OCI-LY7 (cell line): ENCODE measurements around the gene ZDHHC11B. TPM values are rescaled to one million over a fixed set of nuclear protein-coding genes. Genes with fewer than 3 reads are reported as not detected.
"Not testable (repeated sequence)": the region's sequence is repeated elsewhere in the genome, so short reads cannot be mapped to it uniquely, and the experiment has no call there.

Experiments
- Bru-seq: library from RNA; stranded (reverse); fragments of 400-500 nt; gene quantifications from one replicate; lab custom pipeline; 2021; lab: Mats Ljungman, UMichigan
- BruChase-seq, 2 experiments: library from RNA; stranded (reverse); fragments of 400-500 nt; gene quantifications; one replicate each; lab custom pipeline; 2021; lab: Mats Ljungman, UMichigan
- BruUV-seq: library from RNA; stranded (reverse); fragments of 400-500 nt; replicated peaks from 2 replicates; lab custom pipeline; 2021; lab: Mats Ljungman, UMichigan
- CTCF ChIA-PET: fragments of 300-600 bp; sonication (Branson Sonifier 250); formaldehyde crosslinking; loops from one replicate; lab custom pipeline; 2022; ENCODE audit warnings: antibody characterized with exemption; ENCODE audit not compliant: unreplicated experiment; lab: Charles Lee
- POLR2A ChIA-PET: fragments of 300-600 bp; sonication (Branson Sonifier 250); formaldehyde crosslinking; loops from one replicate; lab custom pipeline; 2022; ENCODE audit warnings: antibody characterized with exemption; lab: Charles Lee
- DNase-seq: peaks from one replicate; pipeline ENCODE4 v3.0.0-alpha.2; 2015; ENCODE audit warnings: low spot score
- H2AFZ ChIP-seq: fragments of 200-600 bp; sonication (generic), shearing (Covaris generic); 2 replicates; pipeline ENCODE4 v1.6.1; 2014; ENCODE audit warnings: mild to moderate bottlenecking, antibody characterized with exemption, low read length, moderate library complexity
- H3K27ac ChIP-seq: fragments of 200-600 bp; sonication (generic); 2 replicates; pipeline ENCODE4 v1.5.1; 2014; ENCODE audit warnings: mixed run types, low read depth, mild to moderate bottlenecking, moderate library complexity, low read length, inconsistent platforms; ENCODE audit not compliant: poor library complexity, severe bottlenecking
- H3K36me3 ChIP-seq: fragments of 200-600 bp; sonication (generic); 2 replicates; pipeline ENCODE4 v1.6.1; 2014; ENCODE audit warnings: mild to moderate bottlenecking, antibody characterized with exemption, low read length, moderate library complexity, mixed read lengths; ENCODE audit not compliant: insufficient read depth
- H3K4me1 ChIP-seq: fragments of 200-600 bp; sonication (generic); 2 replicates; pipeline ENCODE4 v1.5.1; 2014; ENCODE audit warnings: mild to moderate bottlenecking, low read length; ENCODE audit not compliant: insufficient read depth, poor library complexity, severe bottlenecking
- H3K4me2 ChIP-seq: fragments of 200-600 bp; sonication (generic); 2 replicates; pipeline ENCODE4 v1.6.1; 2014; ENCODE audit warnings: mild to moderate bottlenecking, low read length
- H3K4me3 ChIP-seq: fragments of 200-600 bp; sonication (generic); 2 replicates; pipeline ENCODE4 v1.5.1; 2014; ENCODE audit warnings: mild to moderate bottlenecking, low read depth, low read length; ENCODE audit not compliant: poor library complexity, severe bottlenecking
- H3K79me2 ChIP-seq: fragments of 200-600 bp; sonication (generic); 2 replicates; pipeline ENCODE4 v1.6.1; 2016; ENCODE audit warnings: low read depth, mild to moderate bottlenecking, low read length, moderate library complexity, mixed read lengths; ENCODE audit not compliant: insufficient read depth
- H3K9me2 ChIP-seq: fragments of 200-600 bp; sonication (generic); 2 replicates; pipeline ENCODE4 v1.6.1; 2016; ENCODE audit warnings: mild to moderate bottlenecking, low read length, mixed read lengths; ENCODE audit not compliant: insufficient read depth
- H3K9me3 ChIP-seq: fragments of 200-600 bp; sonication (generic); 2 replicates; pipeline ENCODE4 v1.6.1; 2014; ENCODE audit warnings: mild to moderate bottlenecking, mixed run types, low read length, mixed read lengths
- H4K20me1 ChIP-seq: fragments of 200-600 bp; sonication (generic); 2 replicates; pipeline ENCODE4 v1.6.1; 2014; ENCODE audit warnings: mild to moderate bottlenecking, antibody characterized with exemption, low read length, moderate library complexity, mixed read lengths; ENCODE audit not compliant: insufficient read depth
- intact Hi-C: fragments of 100-400 bp; cut with micrococcal nuclease; formaldehyde crosslinking; loops from one replicate; pipeline ENCODE4 v1.10.0; 2022; ENCODE audit not compliant: unreplicated experiment
- long read RNA-seq: library from polyadenylated mRNA; stranded (forward); transcript quantifications from one replicate; pipeline ENCODE4 v2.0.0, GENCODE V29; 2022
- total RNA-seq, 2 experiments: library from RNA; depleted of rRNA in 1 of 2; stranded (reverse); fragments of >200 nt in 1 of 2; shearing (Covaris generic) in 1 of 2; gene quantifications; 2 replicates each; pipeline ENCODE4 v1.2.3, GENCODE V29; 2014 to 2022

Gene ZDHHC11B
- total RNA-seq (2014; rRNA removed; shearing (Covaris generic)), result not detected in 2 replicates
- total RNA-seq (2022), result 0.26 and 0.29 TPM in 2 replicates
- percentile 13 among the genes with signal in this experiment for Bru-seq, nascent RNA
- percentile 11 among the genes with signal in this experiment for BruChase-seq, experiment 1, labeled RNA remaining after a 6-hour chase
- BruChase-seq, experiment 2, labeled RNA remaining after a 2-hour chase, result percentile 14 among the genes with signal in this experiment
- long read RNA-seq, result 0 reads

DNA sequence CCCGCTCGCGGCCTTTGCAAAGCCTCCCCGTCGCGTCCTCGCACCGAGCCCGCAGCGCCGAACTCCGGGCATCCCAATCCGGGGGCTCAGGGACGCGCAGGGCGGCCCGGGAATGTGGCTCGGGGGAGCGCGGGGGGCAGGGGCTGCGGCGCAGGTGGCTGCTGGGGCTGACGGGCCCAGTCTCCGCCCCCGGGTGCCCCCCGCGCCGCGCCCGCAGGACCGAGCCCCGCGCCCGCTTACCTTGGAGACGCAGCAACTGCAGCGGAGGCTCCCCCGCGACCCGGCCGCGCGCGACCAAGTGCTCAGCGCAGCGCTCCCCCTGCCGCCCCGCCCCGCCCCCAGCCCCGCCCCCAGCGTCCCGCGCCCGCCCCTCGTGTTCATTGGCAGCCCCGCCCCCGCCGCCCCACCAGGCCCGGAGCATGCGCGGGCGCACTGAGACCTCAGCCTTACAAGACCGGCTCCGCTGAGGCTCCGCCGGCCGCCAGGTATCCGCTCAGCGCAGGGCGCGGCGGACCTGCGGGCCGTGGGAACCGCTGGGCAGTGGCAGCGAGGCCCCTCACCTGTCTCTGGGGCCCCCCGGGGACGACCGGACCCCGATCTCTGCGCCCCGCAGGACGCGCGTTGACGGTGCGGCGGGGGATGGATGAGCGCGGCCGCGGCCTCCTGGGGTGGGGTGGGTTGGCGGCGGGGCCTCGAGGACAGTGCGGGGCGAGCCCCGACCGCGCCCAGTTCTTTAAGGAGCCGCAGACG lies at the start of gene ZDHHC11B:
TSS of gene ZDHHC11B (minus strand) at position 302 of the 750 bp plus-strand sequence. CDS start 17,810 bp downstream, outside the sequence.
- CTCF ChIA-PET, POLR2A ChIA-PET, BruUV-seq, H2AFZ ChIP-seq, H3K9me2 ChIP-seq, H3K27ac ChIP-seq, H3K36me3 ChIP-seq, H3K79me2 ChIP-seq, H3K9me3 ChIP-seq, H4K20me1 ChIP-seq, H3K4me1 ChIP-seq, intact Hi-C loops: not testable (repeated sequence)
- H3K4me2 ChIP-seq, result peak within 1 kb of the TSS; percentile 83
- peak; percentile 75 for DNase-seq
- H3K4me3 ChIP-seq, result peak within 1 kb of the TSS; percentile 66

DNA sequence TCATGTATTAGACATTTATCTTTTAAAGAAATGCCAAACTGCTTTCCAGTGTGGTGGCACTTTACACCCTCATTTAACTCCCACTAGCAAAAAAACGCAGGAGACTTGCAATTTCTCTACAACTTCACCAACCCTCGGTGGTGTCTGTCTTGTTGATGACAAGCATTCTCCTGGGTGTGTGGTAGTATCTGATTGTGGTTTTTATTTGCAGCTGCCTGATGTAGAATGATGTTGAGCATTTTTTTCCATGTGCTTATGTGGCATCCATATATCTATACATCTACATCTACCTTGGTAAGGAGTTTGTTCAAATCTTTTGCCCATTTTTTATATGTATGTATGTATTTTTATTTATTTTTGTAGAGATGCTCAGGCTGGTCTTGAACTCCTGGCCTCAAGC lies 49.5 kb upstream of the ZDHHC11B start:
- DNase-seq, H3K9me3 ChIP-seq, H3K4me2 ChIP-seq, H3K4me1 ChIP-seq, BruUV-seq, POLR2A ChIA-PET, H3K79me2 ChIP-seq, H3K4me3 ChIP-seq, H4K20me1 ChIP-seq, H3K27ac ChIP-seq, CTCF ChIA-PET, intact Hi-C loops, H3K36me3 ChIP-seq, H3K9me2 ChIP-seq, H2AFZ ChIP-seq: not testable (repeated sequence)

GRCh38 chr5:828194-828593 lies 43.7 kb upstream of the ZDHHC11B start:
- H3K79me2 ChIP-seq, H3K36me3 ChIP-seq, POLR2A ChIA-PET, H3K4me1 ChIP-seq, CTCF ChIA-PET, H3K9me3 ChIP-seq, BruUV-seq, H3K9me2 ChIP-seq, H4K20me1 ChIP-seq, H3K4me2 ChIP-seq, intact Hi-C loops, H3K27ac ChIP-seq, DNase-seq, H2AFZ ChIP-seq, H3K4me3 ChIP-seq: not testable (repeated sequence)

DNA sequence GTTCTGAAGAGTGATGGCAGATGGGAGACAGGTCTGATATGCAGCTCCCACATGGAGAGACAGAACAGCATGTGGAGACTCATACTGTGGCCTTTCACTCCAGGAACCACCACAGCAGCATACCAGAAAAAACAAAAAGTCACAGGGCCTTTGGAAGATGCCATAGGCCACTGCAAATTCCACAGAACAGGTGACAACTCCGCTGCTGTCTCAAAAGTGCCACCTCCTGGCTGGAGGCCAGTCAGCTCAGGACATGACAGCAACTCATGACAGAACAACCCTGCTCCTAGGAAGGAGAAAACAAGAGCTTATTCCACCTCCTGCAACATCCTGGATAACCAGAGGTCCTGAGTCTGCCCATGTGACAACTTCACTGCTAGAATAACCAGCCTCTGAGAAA lies 41.0 kb upstream of the ZDHHC11B start:
- POLR2A ChIA-PET, BruUV-seq: not testable (repeated sequence)

More for the DNA sequence above, 41.0 kb upstream of the ZDHHC11B start:
- H3K4me3 ChIP-seq, H3K4me2 ChIP-seq, H3K4me1 ChIP-seq, H3K27ac ChIP-seq, H3K9me3 ChIP-seq, CTCF ChIA-PET, H4K20me1 ChIP-seq, DNase-seq, H3K9me2 ChIP-seq, H2AFZ ChIP-seq, intact Hi-C loops, H3K79me2 ChIP-seq: not testable (repeated sequence)
- H3K36me3 ChIP-seq, result peaks cover 12% of the 10 kb centered on the region; the same call in 1 of the 2 replicates
